Activated naive CD8-positive, alpha-beta T cell treated with anti-CD3 and anti-CD28 coated beads, Interleukin-2, amount 50 U/mL, for 24 hours (primary cell): ENCODE data around the gene MRPL37.
"Not testable (repeated sequence)": the region's sequence is repeated elsewhere in the genome, so short reads cannot be mapped to it uniquely, and the experiment has no call there.

Experiments used
- ATAC-seq: fragments of 150-1000 bp; cut with Tn5 transposase; one replicate; pipeline ENCODE4 v1.10.0; 2021
- DNase-seq: peaks from one replicate; pipeline ENCODE4 v3.0.0; 2021
- H3K27ac Mint-ChIP-seq: one replicate; pipeline ENCODE4 v1.8.0; 2021; ENCODE audit warnings: mild to moderate bottlenecking, mixed read lengths
- H3K27me3 Mint-ChIP-seq: one replicate; pipeline ENCODE4 v1.8.0; 2021; ENCODE audit warnings: mixed read lengths
- H3K36me3 Mint-ChIP-seq: one replicate; pipeline ENCODE4 v1.8.0; 2021; ENCODE audit warnings: low read depth, mixed read lengths
- H3K4me1 Mint-ChIP-seq: one replicate; pipeline ENCODE4 v1.8.0; 2021; ENCODE audit warnings: mixed read lengths
- H3K4me3 Mint-ChIP-seq: one replicate; pipeline ENCODE4 v1.8.0; 2021; ENCODE audit warnings: mild to moderate bottlenecking, moderate library complexity, mixed read lengths
- H3K9me3 Mint-ChIP-seq: one replicate; pipeline ENCODE4 v1.8.0; 2021; ENCODE audit warnings: mixed read lengths

Gene MRPL37

DNA sequence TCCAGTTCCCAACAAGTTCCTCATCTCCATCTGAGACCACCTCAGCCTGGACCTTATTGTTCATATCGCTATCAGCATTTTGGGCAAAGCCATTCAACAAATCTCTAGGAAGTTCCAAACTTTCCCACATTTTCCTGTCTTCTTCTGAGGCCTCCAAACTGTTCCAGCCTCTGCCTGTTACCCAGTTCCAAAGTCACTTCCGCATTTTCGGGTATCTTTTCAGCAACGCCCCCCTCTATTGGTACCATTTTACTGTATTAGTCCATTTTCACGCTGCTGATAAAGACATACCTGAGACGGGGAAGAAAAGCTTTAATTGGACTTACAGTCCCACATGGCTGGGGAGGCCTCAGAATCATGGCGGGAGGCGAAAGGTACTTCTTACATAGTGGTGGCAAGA, 33.6 kb upstream of the MRPL37 start:
- H3K9me3 Mint-ChIP-seq, H3K27me3 Mint-ChIP-seq, ATAC-seq, H3K36me3 Mint-ChIP-seq, H3K4me3 Mint-ChIP-seq, H3K4me1 Mint-ChIP-seq, H3K27ac Mint-ChIP-seq, DNase-seq: not testable (repeated sequence)

DNA sequence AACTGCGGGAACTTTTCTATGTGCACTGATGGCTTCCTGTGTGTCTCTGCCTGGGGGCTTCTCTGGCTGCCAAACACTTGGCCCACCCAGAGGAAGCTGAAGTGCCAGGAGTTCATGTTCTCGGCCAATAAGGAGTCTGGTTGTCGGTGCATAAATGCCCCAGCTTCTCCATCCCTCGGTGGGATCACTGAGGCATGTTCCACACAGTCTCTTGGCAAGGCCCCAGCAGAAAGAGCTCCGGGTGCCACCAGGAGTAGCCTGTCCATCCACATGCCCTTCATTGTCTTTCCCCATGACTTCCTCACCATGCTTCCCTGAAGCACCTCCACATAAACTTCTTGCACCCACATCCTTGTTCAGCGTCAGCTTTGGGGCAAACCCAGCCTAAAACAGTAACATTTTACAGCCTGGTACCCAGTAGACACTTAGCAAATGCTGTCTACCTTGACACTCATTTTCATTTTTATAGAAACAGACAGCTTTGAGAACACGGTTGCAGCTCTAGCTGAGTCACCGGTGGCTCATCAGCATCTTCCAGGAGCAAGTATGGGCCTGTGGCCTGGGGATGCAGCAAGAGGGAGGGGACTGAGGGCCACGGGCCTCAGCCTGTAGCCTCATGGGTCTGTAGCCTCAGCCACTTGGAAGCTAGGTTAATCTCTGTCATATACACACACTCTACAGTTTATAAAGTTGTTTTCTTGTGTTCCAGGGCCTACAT, 32.4 kb upstream of the MRPL37 start:
- Mint-ChIP-seq H3K9me3 (no peaks in the 10 kb centered on the region), H3K27me3 (no peaks in the 10 kb centered on the region), H3K4me1 (peaks cover 6% of the 10 kb centered on the region), H3K27ac (no peak overlapping the region), H3K36me3 (no peaks in the 10 kb centered on the region), H3K4me3 (no peak overlapping the region)
- ATAC-seq: no peak
- no peak for DNase-seq

DNA sequence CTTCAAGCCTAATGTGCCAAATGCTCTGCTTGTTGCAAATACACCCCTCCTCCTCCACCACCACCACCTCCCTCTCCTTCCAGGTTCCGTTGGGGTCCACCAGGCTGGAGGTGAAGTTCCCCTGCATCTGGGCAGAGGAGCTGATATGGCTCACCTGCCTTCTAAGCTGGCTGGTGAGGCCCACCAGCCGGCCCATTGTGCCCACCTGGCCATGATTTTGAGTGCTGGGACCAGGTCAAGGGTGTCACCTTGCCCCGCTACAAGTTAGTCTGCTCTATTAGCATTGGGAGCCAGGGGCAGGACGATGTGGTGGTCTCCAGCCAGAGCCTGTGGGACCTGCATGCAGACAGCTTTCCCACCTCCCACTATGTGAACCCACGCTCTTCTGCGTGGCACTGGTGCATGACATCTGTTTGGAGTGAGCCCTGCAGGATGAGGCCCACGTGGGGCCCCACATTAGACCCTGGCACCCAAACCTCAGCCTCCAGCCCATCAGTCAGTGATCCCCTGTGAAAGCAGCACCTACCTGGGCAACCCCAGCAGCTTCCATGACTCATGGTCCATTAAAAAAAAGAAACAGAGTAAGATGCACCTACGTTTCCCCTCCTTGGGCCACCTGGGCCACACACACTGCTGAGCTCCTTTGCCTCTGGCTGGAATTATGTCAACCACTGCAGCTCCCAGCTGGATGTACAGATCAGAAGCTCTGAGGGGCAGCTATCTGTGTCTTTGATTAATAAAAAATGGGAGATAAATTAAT, 31.6 kb upstream of the MRPL37 start:
- no peaks in the 10 kb centered on the region for H3K36me3 Mint-ChIP-seq
- peaks cover 6% of the 10 kb centered on the region for H3K4me1 Mint-ChIP-seq
- ATAC-seq: no peak
- no peaks in the 10 kb centered on the region for H3K9me3 Mint-ChIP-seq
- no peaks in the 10 kb centered on the region for H3K27me3 Mint-ChIP-seq
- no peak overlapping the region for H3K27ac Mint-ChIP-seq
- DNase-seq: no peak
- H3K4me3 Mint-ChIP-seq: no peak overlapping the region

DNA sequence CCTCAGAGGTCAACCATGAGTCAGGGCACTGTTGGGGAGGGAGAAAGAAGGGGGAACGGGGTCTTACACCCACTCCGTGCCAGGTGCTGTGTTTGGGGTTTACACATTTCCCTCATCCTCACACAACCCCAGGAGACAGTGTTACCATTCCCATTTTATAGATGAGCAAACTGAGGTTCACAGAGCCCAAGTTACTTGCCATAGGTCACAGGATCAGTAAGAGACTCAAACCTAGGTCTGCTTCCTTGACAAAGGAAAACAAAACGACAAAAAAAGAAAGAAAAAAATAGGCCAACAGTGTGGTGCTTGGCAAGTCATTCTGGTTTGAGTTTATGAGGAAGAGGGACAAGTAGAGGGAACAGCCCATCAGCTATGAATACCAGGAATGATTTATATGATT, 30.9 kb upstream of the MRPL37 start:
- ATAC-seq (no peak), DNase-seq (no peak)
- H3K36me3 Mint-ChIP-seq: no peaks in the 10 kb centered on the region
- no peak overlapping the region for H3K27ac Mint-ChIP-seq
- H3K4me3 Mint-ChIP-seq: no peak overlapping the region
- peaks cover 6% of the 10 kb centered on the region for H3K4me1 Mint-ChIP-seq
- H3K9me3 Mint-ChIP-seq: no peaks in the 10 kb centered on the region
- no peaks in the 10 kb centered on the region for H3K27me3 Mint-ChIP-seq

DNA sequence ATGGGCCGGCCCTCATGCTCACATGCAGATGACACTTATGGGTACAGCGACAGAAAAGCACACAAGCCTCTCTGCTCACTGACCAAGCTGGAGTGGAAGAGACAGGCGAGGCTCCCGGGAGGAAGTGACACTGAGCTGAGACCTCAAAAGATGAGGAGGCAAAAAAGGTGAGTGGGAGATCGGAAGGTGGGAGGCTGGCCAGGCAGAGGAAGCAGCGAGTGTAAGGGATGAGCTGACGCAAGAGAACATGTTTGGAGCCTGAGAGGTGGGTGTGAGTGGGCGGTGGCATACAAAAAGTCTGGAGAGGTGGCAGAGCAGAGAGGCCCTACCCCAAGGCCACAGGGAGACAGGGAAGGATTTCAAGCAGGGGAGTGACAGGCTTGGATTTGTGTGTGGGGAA, 29.0 kb upstream of the MRPL37 start:
- H3K36me3 Mint-ChIP-seq: no peaks in the 10 kb centered on the region
- H3K4me1 Mint-ChIP-seq: peaks cover 6% of the 10 kb centered on the region
- H3K4me3 Mint-ChIP-seq: no peak overlapping the region
- H3K9me3 Mint-ChIP-seq: no peaks in the 10 kb centered on the region
- H3K27me3 Mint-ChIP-seq: no peaks in the 10 kb centered on the region
- DNase-seq (no peak), ATAC-seq (no peak)
- H3K27ac Mint-ChIP-seq: no peak overlapping the region

DNA sequence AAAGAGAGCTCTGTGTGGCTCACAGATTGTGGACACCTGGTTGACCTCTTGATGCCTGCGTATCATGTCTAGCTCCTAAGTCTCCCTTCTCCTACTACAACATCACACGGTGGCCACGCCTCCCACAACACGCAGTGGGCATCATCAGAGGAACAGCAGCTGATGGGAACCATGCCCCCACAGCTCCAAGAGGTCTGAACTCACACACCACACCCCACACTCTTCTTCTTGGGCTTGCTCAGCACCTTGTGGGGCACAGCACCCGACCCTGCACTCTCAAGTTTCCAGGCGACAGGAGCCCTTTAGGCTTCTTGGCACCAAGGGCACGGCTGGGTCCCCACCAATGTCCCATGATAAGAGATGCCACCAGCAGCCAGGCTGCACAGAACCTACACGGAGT, 28.4 kb upstream of the MRPL37 start:
- H3K4me1 Mint-ChIP-seq: peaks cover 6% of the 10 kb centered on the region
- H3K9me3 Mint-ChIP-seq: no peaks in the 10 kb centered on the region
- H3K36me3 Mint-ChIP-seq: no peaks in the 10 kb centered on the region
- H3K27ac Mint-ChIP-seq: no peak overlapping the region
- H3K4me3 Mint-ChIP-seq: no peak overlapping the region
- no peak for DNase-seq
- H3K27me3 Mint-ChIP-seq: no peaks in the 10 kb centered on the region
- no peak for ATAC-seq

DNA sequence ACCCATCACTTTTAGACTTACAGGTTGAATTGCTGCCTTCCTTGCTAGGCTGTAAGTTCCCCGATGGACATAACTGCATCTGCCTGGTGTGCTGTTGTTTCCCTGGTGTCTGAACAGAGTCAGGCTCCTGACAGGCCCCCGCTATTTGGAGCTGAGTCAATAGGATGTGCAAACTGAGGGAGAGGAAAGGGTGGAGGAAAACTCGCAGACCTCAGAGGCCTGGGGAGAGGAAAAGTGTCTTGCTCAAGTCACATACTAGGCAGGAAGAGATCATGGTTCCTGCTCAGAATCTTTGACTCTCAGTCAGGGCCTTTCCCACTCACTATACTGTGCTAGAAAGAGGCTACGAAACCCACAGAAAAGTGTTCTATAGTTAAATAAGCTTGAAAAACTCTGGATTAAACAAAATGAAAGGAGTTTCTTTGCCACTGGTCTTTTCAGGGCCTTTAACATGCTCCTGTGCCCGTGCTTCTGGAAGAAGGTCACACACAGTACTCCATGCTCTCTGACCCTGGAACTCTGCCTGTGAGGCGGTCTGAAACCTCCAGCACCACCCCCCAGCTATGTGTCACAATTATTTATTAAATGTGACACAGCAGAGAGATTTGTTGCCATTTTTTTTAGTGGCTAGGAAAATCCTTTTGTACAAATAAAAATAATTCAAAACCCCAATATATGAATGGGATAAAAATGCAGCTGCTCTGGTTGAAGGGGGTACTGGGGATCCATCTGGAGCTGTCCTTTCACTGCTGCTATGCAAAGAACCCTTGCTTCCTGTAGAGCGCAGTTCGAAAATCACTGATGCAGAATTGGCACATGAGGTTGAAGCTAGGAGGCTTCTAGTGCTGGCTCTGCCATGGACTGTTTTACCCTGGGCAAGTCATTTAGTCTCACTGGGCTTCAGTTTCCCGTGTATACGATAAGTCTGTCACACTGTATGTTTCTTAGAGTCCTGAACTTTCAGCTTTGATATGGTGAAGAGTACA, 27.1 kb upstream of the MRPL37 start:
- Mint-ChIP-seq H3K27me3 (no peaks in the 10 kb centered on the region), H3K9me3 (no peaks in the 10 kb centered on the region), H3K27ac (no peak overlapping the region)

DNA sequence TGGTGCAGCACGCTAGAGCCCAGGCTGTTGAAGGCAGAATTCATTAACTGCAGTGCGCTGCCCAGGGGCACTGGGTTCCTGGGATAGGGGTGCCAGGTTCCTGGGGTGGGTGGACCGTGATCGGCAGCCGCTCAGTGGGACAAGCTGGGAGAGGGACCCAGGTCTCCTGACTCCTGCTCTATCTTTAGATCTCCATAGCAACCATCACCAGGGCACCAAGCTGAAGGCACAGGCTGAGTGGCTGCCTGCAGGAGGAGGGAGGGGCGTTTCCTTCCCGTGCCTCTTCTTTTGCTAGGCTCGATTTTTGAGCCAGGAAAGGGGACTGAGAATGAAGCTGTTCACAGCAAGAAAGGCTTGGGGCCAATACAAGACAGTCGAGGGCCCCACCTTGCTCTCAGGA, 26.3 kb upstream of the MRPL37 start:
- Mint-ChIP-seq H3K4me1 (peaks cover 6% of the 10 kb centered on the region), H3K27me3 (no peaks in the 10 kb centered on the region), H3K27ac (no peak overlapping the region), H3K36me3 (no peaks in the 10 kb centered on the region), H3K4me3 (no peak overlapping the region), H3K9me3 (no peaks in the 10 kb centered on the region)
- DNase-seq (no peak), ATAC-seq (no peak)

More for the DNA sequence above, 27.1 kb upstream of the MRPL37 start:
- no peak overlapping the region for H3K4me3 Mint-ChIP-seq
- ATAC-seq (no peak), DNase-seq (no peak)
- H3K36me3 Mint-ChIP-seq: no peaks in the 10 kb centered on the region
- peaks cover 6% of the 10 kb centered on the region for H3K4me1 Mint-ChIP-seq

DNA sequence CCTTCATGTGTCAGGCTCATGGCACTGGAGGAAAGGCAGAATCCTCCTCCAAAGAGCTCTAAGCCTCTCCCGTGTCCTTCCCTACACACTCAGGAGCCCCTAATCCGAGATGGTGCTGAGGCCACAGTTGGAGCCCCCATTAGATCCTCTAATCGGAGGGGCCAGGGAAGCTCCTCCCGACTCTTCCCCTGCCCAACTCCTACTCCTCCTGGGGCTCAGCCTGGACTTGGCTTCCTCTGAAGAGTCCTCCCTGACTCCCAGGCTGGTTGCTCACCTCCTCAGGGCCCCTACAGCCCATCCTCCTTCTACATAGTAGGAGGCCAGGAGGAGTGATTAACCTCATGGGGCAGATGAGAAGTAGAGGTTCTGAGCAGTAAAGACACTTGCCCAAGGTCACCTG, 25.9 kb upstream of the MRPL37 start:
- no peaks in the 10 kb centered on the region for H3K36me3 Mint-ChIP-seq
- no peaks in the 10 kb centered on the region for H3K9me3 Mint-ChIP-seq
- ATAC-seq (no peak), DNase-seq (no peak)
- H3K4me3 Mint-ChIP-seq: no peak overlapping the region
- H3K27me3 Mint-ChIP-seq: no peaks in the 10 kb centered on the region
- H3K4me1 Mint-ChIP-seq: peaks cover 6% of the 10 kb centered on the region
- no peak overlapping the region for H3K27ac Mint-ChIP-seq

DNA sequence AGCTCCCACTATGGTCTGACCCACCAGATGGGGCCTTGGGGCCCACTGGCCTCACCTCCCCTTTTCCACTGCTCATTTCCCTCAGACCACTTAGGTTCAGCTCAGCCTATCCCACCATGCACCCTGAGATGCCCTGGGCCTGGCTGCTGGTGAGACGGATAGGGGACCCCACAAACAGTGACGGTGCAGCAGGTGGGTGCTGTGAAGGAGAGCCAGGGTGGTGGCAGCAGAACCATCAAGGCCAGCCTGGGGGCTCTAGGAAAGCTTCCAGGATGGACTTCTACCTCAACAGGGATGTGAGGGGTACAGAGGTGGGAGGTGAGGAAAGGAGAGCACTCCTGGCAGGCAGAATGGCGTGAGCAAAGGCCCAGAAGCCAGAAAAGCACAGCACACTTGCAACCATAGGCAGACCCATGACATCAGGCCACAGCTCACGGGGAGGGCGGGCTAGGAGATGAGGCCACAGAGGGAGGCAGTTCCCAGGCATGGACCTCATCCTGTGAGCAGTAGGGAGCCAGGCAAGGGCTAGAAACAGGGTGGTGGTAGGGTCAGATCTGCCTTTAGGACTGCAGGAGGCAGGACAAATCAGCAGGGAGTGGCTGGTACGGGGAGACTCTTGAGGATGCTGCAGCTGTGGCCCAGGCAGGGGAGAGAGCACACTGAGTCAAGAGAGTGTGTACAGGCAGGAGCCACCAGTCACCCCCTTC, 23.2 kb upstream of the MRPL37 start:
- Mint-ChIP-seq H3K4me3 (no peak overlapping the region), H3K27ac (no peak overlapping the region), H3K27me3 (no peaks in the 10 kb centered on the region), H3K36me3 (no peaks in the 10 kb centered on the region), H3K4me1 (no peaks in the 10 kb centered on the region), H3K9me3 (no peaks in the 10 kb centered on the region)
- no peak for ATAC-seq
- DNase-seq: no peak

DNA sequence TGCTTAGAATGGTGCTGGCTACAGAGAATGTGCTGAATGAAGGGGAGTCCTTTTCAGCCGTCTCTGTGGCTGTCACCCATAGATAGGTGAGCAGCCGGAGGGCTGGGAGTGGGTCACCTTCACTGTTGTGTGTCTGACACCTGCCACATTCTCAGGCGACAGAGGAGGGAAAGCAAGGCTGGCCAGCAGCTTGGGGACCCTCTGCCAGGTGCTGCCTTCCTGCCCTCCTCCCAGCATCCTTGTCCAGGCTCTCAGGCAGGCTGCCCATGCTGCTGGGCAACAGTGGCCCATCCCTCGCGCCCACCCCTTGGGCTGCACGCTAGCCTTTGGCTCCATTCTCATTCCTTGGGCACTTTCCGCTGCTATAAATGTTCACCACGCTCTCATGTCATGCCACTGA, 22.2 kb upstream of the MRPL37 start:
- H3K36me3 Mint-ChIP-seq: no peaks in the 10 kb centered on the region
- no peaks in the 10 kb centered on the region for H3K9me3 Mint-ChIP-seq

DNA sequence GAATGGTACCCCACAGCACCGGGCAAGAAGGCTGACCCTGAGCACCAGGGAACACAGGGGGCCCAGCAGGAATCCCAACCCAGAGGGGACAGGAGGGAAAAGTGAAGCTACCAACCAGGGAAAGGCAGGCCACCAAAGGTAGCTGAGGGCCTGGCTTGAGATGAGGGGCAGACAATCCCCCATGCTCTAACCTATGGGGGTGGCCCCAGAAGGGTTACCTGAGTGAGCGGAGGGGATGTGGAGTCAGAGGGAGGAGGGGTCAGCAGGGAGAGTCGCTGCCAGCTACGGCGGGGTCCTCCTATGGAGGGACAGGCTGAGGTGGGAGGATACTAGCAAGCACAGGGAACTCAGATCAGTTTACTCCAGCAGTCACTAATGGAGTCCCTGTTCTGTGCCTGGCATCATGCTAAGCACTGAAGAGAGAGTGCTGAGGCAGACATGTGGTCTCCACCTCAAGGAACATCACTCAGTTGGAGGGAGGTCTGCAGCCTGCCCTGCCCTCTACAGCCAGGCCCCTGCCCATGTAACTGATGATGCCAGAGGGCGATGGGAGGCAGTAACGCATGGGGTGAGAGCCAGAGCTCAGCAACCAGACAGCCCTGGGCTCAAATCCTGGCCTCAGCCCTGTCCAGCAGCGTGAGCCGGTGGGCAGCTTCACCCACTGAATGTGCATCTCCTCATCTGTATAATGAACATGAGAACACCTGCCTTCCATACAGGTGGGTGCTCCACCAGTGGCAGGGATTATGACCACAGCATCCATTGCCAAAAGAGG, 21.5 kb upstream of the MRPL37 start:
- Mint-ChIP-seq H3K27me3 (no peaks in the 10 kb centered on the region), H3K4me1 (no peaks in the 10 kb centered on the region), H3K36me3 (peaks cover 4% of the 10 kb centered on the region), H3K27ac (no peak overlapping the region), H3K4me3 (no peak overlapping the region), H3K9me3 (no peaks in the 10 kb centered on the region)
- ATAC-seq (no peak), DNase-seq (no peak)

More for the DNA sequence above, 22.2 kb upstream of the MRPL37 start:
- H3K27ac Mint-ChIP-seq: no peak overlapping the region
- H3K4me3 Mint-ChIP-seq: no peak overlapping the region
- no peaks in the 10 kb centered on the region for H3K27me3 Mint-ChIP-seq
- H3K4me1 Mint-ChIP-seq: no peaks in the 10 kb centered on the region
- ATAC-seq (no peak), DNase-seq (no peak)

DNA sequence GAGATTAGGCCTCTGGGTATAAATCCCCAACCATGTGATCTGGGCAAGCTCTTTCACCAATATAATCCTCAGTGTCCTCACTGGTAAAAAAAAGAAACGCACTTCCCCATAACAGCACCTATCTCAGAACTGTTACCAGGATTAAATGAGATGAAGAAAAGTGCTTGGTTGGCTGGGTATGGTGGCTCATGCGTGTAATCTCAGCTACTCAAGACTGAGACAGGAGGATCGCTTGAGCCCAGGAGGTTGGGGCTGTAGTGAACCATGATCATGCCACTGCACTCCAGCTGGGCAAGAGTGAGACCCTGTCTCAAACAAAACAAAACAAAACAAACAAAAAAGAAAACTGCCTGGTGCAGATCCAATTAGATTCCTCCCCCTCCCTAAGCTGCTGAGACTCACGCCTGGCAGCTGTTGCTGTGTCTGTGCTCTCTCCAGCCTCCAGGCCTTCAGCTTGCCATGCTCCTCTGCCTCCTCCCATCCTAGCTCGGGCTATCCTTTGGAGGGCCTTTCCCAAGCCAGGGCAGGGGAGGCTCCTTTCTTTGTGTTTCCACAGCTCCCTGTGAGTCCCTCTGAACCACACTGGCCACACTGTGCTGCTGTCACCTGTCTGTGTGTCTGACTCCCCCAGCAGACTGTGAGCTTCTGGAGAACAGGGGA, 19.1 kb upstream of the MRPL37 start:
- Mint-ChIP-seq H3K27ac (no peak overlapping the region), H3K36me3 (peaks cover 7% of the 10 kb centered on the region), H3K9me3 (no peaks in the 10 kb centered on the region), H3K27me3 (no peaks in the 10 kb centered on the region), H3K4me3 (no peak overlapping the region), H3K4me1 (no peaks in the 10 kb centered on the region)
- ATAC-seq (no peak), DNase-seq (no peak)
